ENCODE measurements around the gene SMPDL3A. TPM values are rescaled to one million over a fixed set of nuclear protein-coding genes. Genes with fewer than 3 reads are reported as not detected.

Gene SMPDL3A
- total RNA-seq, 6 donors from 2014 or later: 11.0 to 19.9 (median 15.6) TPM

GRCh38 chr6:122779667-122780066 is 9.4 kb upstream of the SMPDL3A start, which contains the start of gene FABP7:
TSS of gene FABP7 (plus strand) at chr6:122779716. CDS start at chr6:122779795, 79 bp downstream.
- Histone ChIP-seq H3K27me3 (no peaks in the 10 kb centered on the region), H3K27ac (no peak within 1 kb of the TSS), H3K4me1 (no peaks in the 10 kb centered on the region), H3K4me3 (no peak within 1 kb of the TSS), H3K36me3 (no peaks in the 10 kb centered on the region), H3K9me3 (no peaks in the 10 kb centered on the region)
- 68 to 69% methylated on average over 2 to 3 of the region's 3 CpGs for WGBS, 2 donors
- ATAC-seq (ENCODE audit: low FRiP score in 2 of 2): no peak
- no peak for TF ChIP-seq POLR2AphosphoS5 (IDR thresholded peaks at IDR 0.05)
- TF ChIP-seq POLR2A (IDR thresholded peaks at IDR 0.05): no peak
- no peak for TF ChIP-seq CTCF (IDR thresholded peaks at IDR 0.05)
- no peak for TF ChIP-seq EP300 (IDR thresholded peaks at IDR 0.05)
- DNase-seq: no peak

GRCh38 chr6:122780114-122780513 is 8.9 kb upstream of the SMPDL3A start:
- Histone ChIP-seq H3K4me1 (no peaks in the 10 kb centered on the region), H3K4me3 (no peak overlapping the region), H3K27me3 (no peaks in the 10 kb centered on the region), H3K36me3 (no peaks in the 10 kb centered on the region), H3K9me3 (no peaks in the 10 kb centered on the region), H3K27ac (no peak overlapping the region)
- no peak for ATAC-seq (ENCODE audit: low FRiP score in 2 of 2)
- TF ChIP-seq POLR2A (IDR thresholded peaks at IDR 0.05) (no peak), EP300 (IDR thresholded peaks at IDR 0.05) (no peak)
- DNase-seq: no peak
- WGBS, 2 donors: 39 to 52% methylated on average over 5 of the region's 5 CpGs

GRCh38 chr6:122781716-122782115 is 7.3 kb upstream of the SMPDL3A start:
- no peak for ATAC-seq (ENCODE audit: low FRiP score in 2 of 2)
- 93% methylated on average over 7 of the region's 7 CpGs for WGBS, 2 donors
- no peak for DNase-seq

GRCh38 chr6:122783401-122783800 is 5.7 kb upstream of the SMPDL3A start:
- H3K27ac ChIP-seq: no peak overlapping the region
- TF ChIP-seq POLR2AphosphoS5 (IDR thresholded peaks at IDR 0.05) (no peak), CTCF (IDR thresholded peaks at IDR 0.05) (no peak), POLR2A (IDR thresholded peaks at IDR 0.05) (no peak), EP300 (IDR thresholded peaks at IDR 0.05) (no peak)
- WGBS, 2 donors: 73 to 81% methylated on average over 4 of the region's 4 CpGs
- H3K4me1 ChIP-seq: peaks cover 2 to 4% (median 3%) of the 10 kb centered on the region in 4 donors
- no peak for DNase-seq
- H3K9me3 ChIP-seq: no peaks in the 10 kb centered on the region
- H3K27me3 ChIP-seq: no peaks in the 10 kb centered on the region
- H3K4me3 ChIP-seq: no peak overlapping the region
- ATAC-seq (ENCODE audit: low FRiP score in 2 of 2): no peak
- no peaks in the 10 kb centered on the region for H3K36me3 ChIP-seq

More at GRCh38 chr6:122781716-122782115, 7.3 kb upstream of the SMPDL3A start:
- Histone ChIP-seq H3K27me3 (no peaks in the 10 kb centered on the region), H3K27ac (no peak overlapping the region), H3K4me3 (no peak overlapping the region), H3K9me3 (no peaks in the 10 kb centered on the region), H3K36me3 (no peaks in the 10 kb centered on the region), H3K4me1 (no peaks in the 10 kb centered on the region)
- no peak for TF ChIP-seq POLR2AphosphoS5 (IDR thresholded peaks at IDR 0.05)
- TF ChIP-seq CTCF (IDR thresholded peaks at IDR 0.05): no peak
- TF ChIP-seq POLR2A (IDR thresholded peaks at IDR 0.05): no peak
- TF ChIP-seq EP300 (IDR thresholded peaks at IDR 0.05): no peak

- no peak overlapping the region for H3K4me3 ChIP-seq
- WGBS, 2 donors: 91 to 100% methylated on average over 1 of the region's 1 CpG
- no peaks in the 10 kb centered on the region for H3K27me3 ChIP-seq
- ATAC-seq (ENCODE audit: low FRiP score in 2 of 2): no peak
- H3K4me1 ChIP-seq: peaks cover 10 to 17% (median 15%) of the 10 kb centered on the region in 4 donors
- no peak overlapping the region for H3K27ac ChIP-seq
- H3K36me3 ChIP-seq: no peaks in the 10 kb centered on the region
- no peaks in the 10 kb centered on the region for H3K9me3 ChIP-seq
- no peak for DNase-seq
- TF ChIP-seq POLR2AphosphoS5 (IDR thresholded peaks at IDR 0.05): no peak
- no peak for TF ChIP-seq CTCF (IDR thresholded peaks at IDR 0.05)
- TF ChIP-seq EP300 (IDR thresholded peaks at IDR 0.05): no peak
- TF ChIP-seq POLR2A (IDR thresholded peaks at IDR 0.05): no peak
Measured at GRCh38 chr6:122785891-122786290, 3.2 kb upstream of the SMPDL3A start.
